KMS-11 (cell line): ENCODE data around the gene SLC25A21.

Source experiments
- H2AFZ ChIP-seq: fragments of 200-600 bp; sonication (generic); 2 replicates; pipeline ENCODE4 v1.6.1; 2016; ENCODE audit warnings: antibody characterized with exemption, mixed run types, low read depth
- H3K27ac ChIP-seq: fragments of 200-600 bp; sonication (generic); 2 replicates; pipeline ENCODE4 v1.6.1; 2016; ENCODE audit warnings: mild to moderate bottlenecking, mixed run types
- H3K27me3 ChIP-seq: fragments of 200-600 bp; sonication (generic); 2 replicates; pipeline ENCODE4 v1.6.1; 2017; ENCODE audit warnings: mild to moderate bottlenecking, low read depth, mixed run types, moderate library complexity; ENCODE audit not compliant: insufficient read depth
- H3K36me3 ChIP-seq: fragments of 200-600 bp; sonication (generic); 2 replicates; pipeline ENCODE4 v1.6.1; 2017; ENCODE audit warnings: mild to moderate bottlenecking, mixed run types; ENCODE audit not compliant: insufficient read depth
- H3K4me1 ChIP-seq: fragments of 200-600 bp; sonication (generic); 2 replicates; pipeline ENCODE4 v1.6.1; 2016; ENCODE audit warnings: mild to moderate bottlenecking, low read depth, mixed run types; ENCODE audit not compliant: poor library complexity, severe bottlenecking
- H3K4me2 ChIP-seq: fragments of 200-600 bp; sonication (generic); 2 replicates; pipeline ENCODE4 v1.7.0; 2016; ENCODE audit warnings: mild to moderate bottlenecking, mixed run types
- H3K4me3 ChIP-seq: fragments of 200-600 bp; sonication (generic); IDR thresholded peaks from 2 replicates; pipeline ENCODE4 v1.6.1; 2017; ENCODE audit warnings: low read depth, low read length, mixed read lengths; ENCODE audit not compliant: insufficient read depth
- H3K79me2 ChIP-seq: fragments of 200-600 bp; sonication (generic); 2 replicates; pipeline ENCODE4 v1.6.1; 2016; ENCODE audit warnings: low read depth, mixed run types; ENCODE audit not compliant: insufficient read depth
- H3K9ac ChIP-seq: fragments of 200-600 bp; sonication (generic); 2 replicates; pipeline ENCODE4 v1.6.1; 2016; ENCODE audit warnings: mild to moderate bottlenecking, mixed run types
- H4K20me1 ChIP-seq: fragments of 200-600 bp; sonication (generic); 2 replicates; pipeline ENCODE4 v1.6.1; 2016; ENCODE audit warnings: mild to moderate bottlenecking, mixed run types; ENCODE audit not compliant: insufficient read depth
- CTCF ChIP-seq: fragments of 200-600 bp; sonication (generic); conservative IDR thresholded peaks from 2 replicates; pipeline ENCODE4 v1.6.1; 2017; ENCODE audit warnings: low read depth, mild to moderate bottlenecking, antibody characterized with exemption, low read length, moderate library complexity, mixed read lengths

Gene SLC25A21

GRCh38 chr14:36756226-36756625, 416.2 kb downstream of the SLC25A21 start:
- Histone ChIP-seq H2AFZ (no peak overlapping the region), H3K27me3 (no peaks in the 10 kb centered on the region), H3K4me3 (no peak overlapping the region), H3K79me2 (no peaks in the 10 kb centered on the region), H3K9ac (no peak overlapping the region), H3K4me1 (no peaks in the 10 kb centered on the region), H3K36me3 (no peaks in the 10 kb centered on the region), H3K4me2 (no peak overlapping the region), H4K20me1 (no peaks in the 10 kb centered on the region), H3K27ac (no peak overlapping the region)
- TF ChIP-seq CTCF = no peak

- Histone ChIP-seq H3K4me1 (no peaks in the 10 kb centered on the region), H3K27ac (no peak overlapping the region), H2AFZ (no peak overlapping the region), H3K4me3 (no peak overlapping the region), H3K79me2 (no peaks in the 10 kb centered on the region), H3K9ac (no peak overlapping the region), H3K27me3 (no peaks in the 10 kb centered on the region), H4K20me1 (no peaks in the 10 kb centered on the region), H3K36me3 (no peaks in the 10 kb centered on the region), H3K4me2 (no peak overlapping the region)
- TF ChIP-seq CTCF = no peak
Measured at GRCh38 chr14:36755756-36756155, 416.6 kb downstream of the SLC25A21 start.

- Histone ChIP-seq H3K4me2 (no peak overlapping the region), H3K9ac (no peak overlapping the region), H2AFZ (no peak overlapping the region), H3K27me3 (no peaks in the 10 kb centered on the region), H3K27ac (no peak overlapping the region), H3K4me1 (no peaks in the 10 kb centered on the region), H3K36me3 (no peaks in the 10 kb centered on the region), H4K20me1 (no peaks in the 10 kb centered on the region), H3K4me3 (no peak overlapping the region), H3K79me2 (no peaks in the 10 kb centered on the region)
- TF ChIP-seq CTCF = no peak
Measured at GRCh38 chr14:36751920-36752319, 420.5 kb downstream of the SLC25A21 start.

GRCh38 chr14:36751106-36751505, 421.3 kb downstream of the SLC25A21 start:
- no peak overlapping the region for H3K9ac ChIP-seq
- H2AFZ ChIP-seq = no peak overlapping the region
- H3K4me2 ChIP-seq = no peak overlapping the region
- no peaks in the 10 kb centered on the region for H3K27me3 ChIP-seq
- H3K4me3 ChIP-seq = no peak overlapping the region
- no peaks in the 10 kb centered on the region for H3K36me3 ChIP-seq
- H3K4me1 ChIP-seq = no peaks in the 10 kb centered on the region
- no peaks in the 10 kb centered on the region for H3K79me2 ChIP-seq
- no peak overlapping the region for H3K27ac ChIP-seq
- TF ChIP-seq CTCF = no peak
- H4K20me1 ChIP-seq = no peaks in the 10 kb centered on the region
